Fibroblast of lung (primary cell): ENCODE data around the gene HDAC6. TPM values are rescaled to one million over a fixed set of nuclear protein-coding genes. Genes with fewer than 3 reads are reported as not detected.

Source experiments
- DNase-seq, 2 donors: peaks; one replicate each; pipeline versions ENCODE4 v3.0.0 to v3.0.0-alpha.2; 2010; ENCODE audit warnings: low read depth in 2 of 2
- H2AFZ ChIP-seq: 2 replicates; pipeline ENCODE4 v1.5.1; 2012; ENCODE audit warnings: low read length, control low read depth, inconsistent platforms
- H3K27ac ChIP-seq: 2 replicates; pipeline ENCODE4 v1.5.1; 2011; ENCODE audit warnings: low read length, control low read depth; ENCODE audit not compliant: insufficient read depth
- H3K27me3 ChIP-seq: 2 replicates; pipeline ENCODE4 v1.5.1; 2011; ENCODE audit warnings: mild to moderate bottlenecking, low read length; ENCODE audit not compliant: control insufficient read depth, insufficient read depth
- H3K36me3 ChIP-seq: 2 replicates; pipeline ENCODE4 v1.5.1; 2011; ENCODE audit warnings: low read length; ENCODE audit not compliant: control insufficient read depth, insufficient read depth
- H3K4me1 ChIP-seq: 2 replicates; pipeline ENCODE4 v1.5.1; 2011; ENCODE audit warnings: low read length; ENCODE audit not compliant: control insufficient read depth, insufficient read depth; ENCODE audit errors: extremely low read depth
- H3K4me2 ChIP-seq: 2 replicates; pipeline ENCODE4 v1.5.1; 2011; ENCODE audit warnings: low read length, control low read depth; ENCODE audit not compliant: insufficient read depth; ENCODE audit errors: extremely low read depth
- H3K4me3 ChIP-seq, 4 experiments: fragments of 200-600 bp in 1 of 4; sonication (generic) in 1 of 4; replicated peaks in 1 of 4; 2 replicates each; pipeline ENCODE4 v1.5.1; 2011 to 2016; ENCODE audit warnings: low read length in 4 of 4, low read depth in 3 of 4, mild to moderate bottlenecking in 3 of 4, control low read depth in 2 of 4, inconsistent platforms in 1 of 4, mixed read lengths in 1 of 4; ENCODE audit not compliant: insufficient read depth in 1 of 4; ENCODE audit errors: control extremely low read depth in 1 of 4
- H3K79me2 ChIP-seq: 2 replicates; pipeline ENCODE4 v1.5.1; 2012; ENCODE audit warnings: mild to moderate bottlenecking, low read length, inconsistent platforms; ENCODE audit not compliant: control insufficient read depth, insufficient read depth
- H3K9ac ChIP-seq: 2 replicates; pipeline ENCODE4 v1.5.1; 2011; ENCODE audit warnings: mild to moderate bottlenecking, low read length, control low read depth; ENCODE audit not compliant: insufficient read depth
- H3K9me3 ChIP-seq: 2 replicates; pipeline ENCODE4 v1.5.1; 2012; ENCODE audit warnings: low read depth, low read length; ENCODE audit not compliant: control insufficient read depth, insufficient read depth
- H4K20me1 ChIP-seq: 2 replicates; pipeline ENCODE4 v1.5.1; 2011; ENCODE audit warnings: low read length; ENCODE audit not compliant: control insufficient read depth, insufficient read depth; ENCODE audit errors: extremely low read depth
- CTCF ChIP-seq, 2 donors: IDR thresholded peaks in 1 of 2; conservative IDR thresholded peaks in 1 of 2; 1 replicate in 1 of 2; 2 replicates in 1 of 2; pipeline ENCODE4 v1.5.1; 2011 to 2012; ENCODE audit warnings: low read length in 2 of 2, control low read depth in 1 of 2, inconsistent platforms in 1 of 2, low read depth in 1 of 2, mild to moderate bottlenecking in 1 of 2
- EZH2 ChIP-seq: IDR thresholded peaks from 2 replicates; pipeline ENCODE4 v1.5.1; 2012; ENCODE audit warnings: low read length, control low read depth, mild to moderate bottlenecking; ENCODE audit errors: missing control alignments
- polyA plus RNA-seq, 2 donors: library from polyadenylated mRNA; depleted of rRNA in 1 of 2; stranded (reverse) in 1 of 2; unstranded in 1 of 2; fragments of >200 nt; gene quantifications; 2 replicates each; pipeline ENCODE4 v1.2.1, GENCODE V29; 2011 to 2012; ENCODE audit warnings: missing spikeins in 1 of 2
- total RNA-seq: library from RNA; depleted of rRNA; stranded (reverse); fragments of >200 nt; gene quantifications from 2 replicates; pipeline ENCODE4 v1.2.1, GENCODE V29; 2014

HDAC6 gene
- total and polyA plus RNA-seq, 2 donors (not counting 1 experiment from before 2014, with no cell fraction given): 20.0 to 32.5 TPM

GRCh38 chrX:48793935-48794334, 7.9 kb upstream of the HDAC6 start:
- Histone ChIP-seq H3K36me3 (no peaks in the 10 kb centered on the region), H3K27me3 (no peaks in the 10 kb centered on the region), H3K9ac (no peak overlapping the region), H4K20me1 (no peaks in the 10 kb centered on the region), H3K9me3 (no peaks in the 10 kb centered on the region), H3K4me3 (no peak overlapping the region), H2AFZ (no peak overlapping the region), H3K79me2 (no peaks in the 10 kb centered on the region), H3K4me1 (no peaks in the 10 kb centered on the region), H3K4me2 (no peak overlapping the region), H3K27ac (no peak overlapping the region)
- DNase-seq: no peak
- TF ChIP-seq EZH2: no peak
- TF ChIP-seq CTCF (conservative IDR thresholded peaks at IDR 0.05 in 1 of 2, IDR thresholded peaks at IDR 0.05 in 1 of 2; ENCODE audit: low read depth in 1 of 2, low read length in 2 of 2): no peak

GRCh38 chrX:48794340-48794910, 7.4 kb upstream of the HDAC6 start:
- H3K27ac ChIP-seq: no peak overlapping the region
- no peaks in the 10 kb centered on the region for H3K36me3 ChIP-seq
- no peaks in the 10 kb centered on the region for H3K4me1 ChIP-seq
- no peak for DNase-seq
- no peaks in the 10 kb centered on the region for H3K79me2 ChIP-seq
- no peaks in the 10 kb centered on the region for H4K20me1 ChIP-seq
- H3K4me3 ChIP-seq: no peak overlapping the region
- H2AFZ ChIP-seq: no peak overlapping the region
- H3K9me3 ChIP-seq: no peaks in the 10 kb centered on the region
- no peak overlapping the region for H3K4me2 ChIP-seq
- TF ChIP-seq CTCF (conservative IDR thresholded peaks at IDR 0.05 in 1 of 2, IDR thresholded peaks at IDR 0.05 in 1 of 2; ENCODE audit: low read depth in 1 of 2, low read length in 2 of 2): no peak
- no peak for TF ChIP-seq EZH2
- H3K9ac ChIP-seq: no peak overlapping the region
- no peaks in the 10 kb centered on the region for H3K27me3 ChIP-seq

- Histone ChIP-seq H3K9me3 (no peaks in the 10 kb centered on the region), H3K4me2 (no peak overlapping the region), H3K9ac (no peak overlapping the region), H2AFZ (no peak overlapping the region), H4K20me1 (no peaks in the 10 kb centered on the region), H3K27ac (no peak overlapping the region), H3K4me3 (no peak overlapping the region), H3K4me1 (no peaks in the 10 kb centered on the region), H3K79me2 (no peaks in the 10 kb centered on the region), H3K27me3 (no peaks in the 10 kb centered on the region), H3K36me3 (no peaks in the 10 kb centered on the region)
- DNase-seq: peak; percentile 56 to 68
- TF ChIP-seq EZH2: no peak
- TF ChIP-seq CTCF (conservative IDR thresholded peaks at IDR 0.05 in 1 of 2, IDR thresholded peaks at IDR 0.05 in 1 of 2; ENCODE audit: low read depth in 1 of 2, low read length in 2 of 2): no peak
Observed at GRCh38 chrX:48794911-48795515, 6.9 kb upstream of the HDAC6 start.
